ENCODE data around the gene ZP3.
"Not testable (repeated sequence)": the region's sequence is repeated elsewhere in the genome, so short reads cannot be mapped to it uniquely, and the experiment has no call there.

Gene ZP3

GRCh38 chr7:76397409-76398183 lies 27.2 kb upstream of the ZP3 start:
- peak overlapping the region in 1 of 3 experiments; percentile 38 for H3K27ac Mint-ChIP-seq
- peak overlapping the region in 2 of 3 experiments; percentile 4 to 44 for H3K4me3 Mint-ChIP-seq
- peaks cover 12% of the 10 kb centered on the region for H3K27me3 Mint-ChIP-seq (ENCODE audit: low read depth)
- H3K36me3 Mint-ChIP-seq (ENCODE audit: low read depth): no peaks in the 10 kb centered on the region
- peaks cover 18% of the 10 kb centered on the region for H3K4me1 Mint-ChIP-seq
- H3K9me3 Mint-ChIP-seq: no peaks in the 10 kb centered on the region
- TF ChIP-seq CTCF (IDR thresholded peaks at IDR 0.05; ENCODE audit: unreplicated experiment in 3 of 3): no peak

GRCh38 chr7:76400248-76400647 lies 24.5 kb upstream of the ZP3 start:
- Mint-ChIP-seq H3K9me3 (no peaks in the 10 kb centered on the region), H3K27me3 (ENCODE audit: low read depth) (peaks cover 15% of the 10 kb centered on the region), H3K36me3 (ENCODE audit: low read depth) (no peaks in the 10 kb centered on the region), H3K27ac (no peak overlapping the region), H3K4me1 (peaks cover 13% of the 10 kb centered on the region), H3K4me3 (no peak overlapping the region)
- TF ChIP-seq CTCF (IDR thresholded peaks at IDR 0.05; ENCODE audit: unreplicated experiment in 3 of 3): no peak

GRCh38 chr7:76403097-76403496 lies 21.7 kb upstream of the ZP3 start:
- H3K4me3 Mint-ChIP-seq; H3K9me3 Mint-ChIP-seq; H3K36me3 Mint-ChIP-seq (ENCODE audit: low read depth); H3K4me1 Mint-ChIP-seq; H3K27ac Mint-ChIP-seq: not testable (repeated sequence)
- peaks cover 12% of the 10 kb centered on the region for H3K27me3 Mint-ChIP-seq (ENCODE audit: low read depth)

GRCh38 chr7:76403780-76404494 lies 20.8 kb upstream of the ZP3 start:
- TF ChIP-seq CTCF (IDR thresholded peaks at IDR 0.05; ENCODE audit: unreplicated experiment in 3 of 3): no peak
- Mint-ChIP-seq H3K36me3 (ENCODE audit: low read depth) (no peaks in the 10 kb centered on the region), H3K27me3 (ENCODE audit: low read depth) (peaks cover 14% of the 10 kb centered on the region), H3K4me1 (peaks cover 10% of the 10 kb centered on the region), H3K27ac (no peak overlapping the region), H3K4me3 (no peak overlapping the region), H3K9me3 (no peaks in the 10 kb centered on the region)

GRCh38 chr7:76405738-76406137 lies 19.0 kb upstream of the ZP3 start:
- H3K36me3 Mint-ChIP-seq (ENCODE audit: low read depth): no peaks in the 10 kb centered on the region
- no peak overlapping the region for H3K4me3 Mint-ChIP-seq
- H3K27ac Mint-ChIP-seq: no peak overlapping the region
- peaks cover 14% of the 10 kb centered on the region for H3K27me3 Mint-ChIP-seq (ENCODE audit: low read depth)
- no peaks in the 10 kb centered on the region for H3K9me3 Mint-ChIP-seq
- no peak for TF ChIP-seq CTCF (IDR thresholded peaks at IDR 0.05; ENCODE audit: unreplicated experiment in 3 of 3)
- H3K4me1 Mint-ChIP-seq: peaks cover 15% of the 10 kb centered on the region

GRCh38 chr7:76407718-76408117 lies 17.0 kb upstream of the ZP3 start:
- Mint-ChIP-seq H3K27me3 (ENCODE audit: low read depth) (peaks cover 14% of the 10 kb centered on the region), H3K4me3 (peak overlapping the region in 2 of 3 experiments; percentile 28 to 33), H3K4me1 (peaks cover 23% of the 10 kb centered on the region), H3K27ac (no peak overlapping the region), H3K36me3 (ENCODE audit: low read depth) (no peaks in the 10 kb centered on the region), H3K9me3 (no peaks in the 10 kb centered on the region)
- TF ChIP-seq CTCF (IDR thresholded peaks at IDR 0.05; ENCODE audit: unreplicated experiment in 3 of 3): no peak

All from nephron (organoid).